22Rv1 (cell line): ENCODE measurements around the gene CFAP410.

Experiments used
- ZFX ChIP-seq: fragments of 450-650 bp; IDR thresholded peaks from 2 replicates; pipeline ENCODE4 v1.6.1; 2017; ENCODE audit warnings: antibody characterized with exemption, borderline replicate concordance
- TF ChIP-seq, protein P1 (sequence below): fragments of 450-650 bp; IDR thresholded peaks from 2 replicates; pipeline ENCODE4 v1.5.1; 2017; ENCODE audit warnings: mild to moderate bottlenecking

DNA sequence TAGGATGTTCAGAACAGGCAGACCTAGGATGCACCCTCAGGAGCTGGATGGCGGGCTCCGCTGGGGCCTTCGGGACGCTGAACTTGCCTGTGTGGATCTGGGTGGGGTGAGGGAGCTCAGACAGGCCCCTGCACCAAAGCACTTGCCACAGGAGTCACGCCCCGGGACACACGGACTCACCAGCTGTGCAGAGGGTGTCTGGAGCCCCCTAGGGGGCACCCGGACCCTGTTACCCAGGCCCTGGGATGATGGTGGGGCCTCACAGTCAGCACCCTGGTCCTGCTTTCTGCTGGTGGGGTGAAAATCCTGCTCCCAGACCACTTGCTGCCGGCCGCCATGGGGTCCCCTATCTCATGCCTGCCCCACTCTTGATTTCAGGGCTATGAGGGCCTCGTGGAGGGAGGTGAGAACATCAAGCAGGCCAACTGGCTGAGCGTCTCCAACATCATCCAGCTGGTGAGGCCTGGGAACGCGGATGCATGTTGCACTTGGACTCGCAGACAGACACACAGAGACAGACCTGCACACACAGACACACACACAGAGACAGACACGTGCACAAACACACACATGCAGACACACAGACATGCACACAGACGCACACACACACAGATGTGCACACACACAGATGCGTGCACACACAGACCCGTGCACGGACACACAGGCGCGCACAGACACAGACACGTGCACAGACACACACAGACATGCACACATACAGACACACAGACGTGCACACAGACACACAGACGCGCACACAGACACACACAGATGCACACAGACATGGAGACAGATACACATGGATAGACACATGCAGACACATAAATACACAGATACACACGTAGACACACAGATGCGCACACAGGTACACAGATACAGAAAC, 28.3 kb downstream of the CFAP410 start:
- TF ChIP-seq, protein P1, sequence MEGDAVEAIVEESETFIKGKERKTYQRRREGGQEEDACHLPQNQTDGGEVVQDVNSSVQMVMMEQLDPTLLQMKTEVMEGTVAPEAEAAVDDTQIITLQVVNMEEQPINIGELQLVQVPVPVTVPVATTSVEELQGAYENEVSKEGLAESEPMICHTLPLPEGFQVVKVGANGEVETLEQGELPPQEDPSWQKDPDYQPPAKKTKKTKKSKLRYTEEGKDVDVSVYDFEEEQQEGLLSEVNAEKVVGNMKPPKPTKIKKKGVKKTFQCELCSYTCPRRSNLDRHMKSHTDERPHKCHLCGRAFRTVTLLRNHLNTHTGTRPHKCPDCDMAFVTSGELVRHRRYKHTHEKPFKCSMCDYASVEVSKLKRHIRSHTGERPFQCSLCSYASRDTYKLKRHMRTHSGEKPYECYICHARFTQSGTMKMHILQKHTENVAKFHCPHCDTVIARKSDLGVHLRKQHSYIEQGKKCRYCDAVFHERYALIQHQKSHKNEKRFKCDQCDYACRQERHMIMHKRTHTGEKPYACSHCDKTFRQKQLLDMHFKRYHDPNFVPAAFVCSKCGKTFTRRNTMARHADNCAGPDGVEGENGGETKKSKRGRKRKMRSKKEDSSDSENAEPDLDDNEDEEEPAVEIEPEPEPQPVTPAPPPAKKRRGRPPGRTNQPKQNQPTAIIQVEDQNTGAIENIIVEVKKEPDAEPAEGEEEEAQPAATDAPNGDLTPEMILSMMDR, result no peak
- TF ChIP-seq ZFX, result no peak
